HG03520 (cell line): ENCODE data around the gene SPG21.
A peak's percentile ranks its signal among the peaks of the same experiment; 100 is the strongest.
"Not testable (repeated sequence)": the region's sequence is repeated elsewhere in the genome, so short reads cannot be mapped to it uniquely, and the experiment has no call there.

Experiments
- ATAC-seq: cut with Tn5 transposase; IDR thresholded peaks from one replicate; pipeline ENCODE4 v1.9.1; 2021; ENCODE audit warnings: mild to moderate bottlenecking, moderate library complexity; ENCODE audit not compliant: unreplicated experiment

The SPG21 gene

DNA sequence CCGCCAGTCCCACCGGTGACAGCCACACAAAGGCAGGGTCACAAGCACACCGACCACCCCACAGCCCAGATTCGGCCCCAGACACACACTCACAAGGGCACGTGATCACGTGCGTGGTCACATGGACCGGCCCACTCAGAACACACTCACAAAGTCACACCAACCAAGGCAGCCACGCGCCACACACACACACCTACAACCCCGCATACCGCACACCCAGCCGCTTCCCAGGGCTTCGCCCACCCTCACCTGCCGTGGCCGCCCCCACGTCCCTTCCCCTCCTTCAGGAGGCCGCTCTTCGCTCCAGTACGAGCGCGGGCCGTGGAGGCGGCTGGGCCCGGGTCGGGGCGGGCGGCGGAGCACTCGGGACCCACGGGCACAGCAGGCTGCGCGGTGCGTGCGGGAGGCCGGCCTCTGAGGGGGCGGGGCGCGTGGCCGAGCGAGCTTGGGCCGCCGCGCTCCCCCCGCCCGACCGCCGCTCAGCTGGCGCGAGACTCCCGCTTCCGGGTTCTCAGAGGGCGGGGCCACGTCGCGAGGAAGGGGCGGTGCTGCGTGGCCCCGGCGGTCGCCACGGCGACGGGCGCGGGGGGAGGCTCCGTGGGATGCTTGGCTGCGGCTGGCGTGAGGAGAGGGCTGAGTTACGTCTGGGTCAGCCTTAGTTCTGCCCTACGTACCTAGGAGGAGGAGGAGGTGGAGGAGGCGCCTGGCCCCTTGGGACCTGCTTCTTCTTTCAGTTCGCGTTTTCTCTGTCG is at the start of gene SPG21:
Gene SPG21, minus strand, starts transcription at position 499 of the 752 bp plus-strand sequence. CDS start 6,345 bp downstream, outside the sequence.
- ATAC-seq: peak; percentile 93

DNA sequence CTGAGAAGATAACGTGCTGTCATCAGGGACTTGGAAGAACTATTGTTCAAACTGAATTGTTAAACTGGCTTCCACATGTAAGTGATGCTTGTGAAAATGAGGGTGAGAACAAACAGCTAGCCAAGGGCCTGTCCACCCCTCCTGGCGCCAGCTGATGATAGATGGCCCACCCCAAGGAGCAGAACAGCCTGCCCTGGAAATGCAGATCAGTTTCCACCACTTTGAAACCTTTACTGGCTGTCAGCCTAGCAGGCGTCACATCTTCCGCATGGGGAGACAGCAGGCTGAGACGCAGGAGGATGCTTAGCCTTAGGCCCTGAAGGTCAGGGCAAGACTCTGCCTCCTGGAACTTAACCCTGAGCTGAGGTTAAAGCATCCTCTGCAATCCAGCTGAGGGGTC is 49.1 kb upstream of the SPG21 start:
- no peak for ATAC-seq

- no peak for ATAC-seq
Observed at GRCh38 chr15:65038428-65038827, 48.7 kb upstream of the SPG21 start.

GRCh38 chr15:65037309-65037708 is 47.6 kb upstream of the SPG21 start:
- ATAC-seq: no peak

DNA sequence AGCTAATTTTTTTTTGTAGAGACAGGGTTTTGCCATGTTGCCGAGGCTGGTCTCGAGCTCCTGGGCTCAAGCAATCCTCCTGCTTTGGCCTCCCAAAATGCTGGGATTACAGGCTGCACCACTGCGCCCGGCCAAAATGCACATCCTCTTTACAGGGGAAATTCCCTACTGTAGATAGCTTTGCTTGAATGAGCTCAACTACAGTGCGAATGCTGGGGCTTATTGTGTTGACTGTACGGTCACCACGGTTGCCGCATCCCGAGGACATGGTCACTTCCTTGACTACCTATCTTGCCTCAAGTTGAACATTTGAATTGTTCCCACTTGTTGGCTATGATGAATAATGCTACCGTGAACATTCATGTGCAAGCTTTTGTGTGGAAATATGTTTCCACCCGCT is 45.0 kb upstream of the SPG21 start:
- no peak for ATAC-seq

- no peak for ATAC-seq
Observed at GRCh38 chr15:65033659-65034269, 44.0 kb upstream of the SPG21 start.

GRCh38 chr15:65032801-65033537 is 43.3 kb upstream of the SPG21 start:
- ATAC-seq: no peak

GRCh38 chr15:65029736-65030208 is 40.1 kb upstream of the SPG21 start:
- ATAC-seq: no peak

DNA sequence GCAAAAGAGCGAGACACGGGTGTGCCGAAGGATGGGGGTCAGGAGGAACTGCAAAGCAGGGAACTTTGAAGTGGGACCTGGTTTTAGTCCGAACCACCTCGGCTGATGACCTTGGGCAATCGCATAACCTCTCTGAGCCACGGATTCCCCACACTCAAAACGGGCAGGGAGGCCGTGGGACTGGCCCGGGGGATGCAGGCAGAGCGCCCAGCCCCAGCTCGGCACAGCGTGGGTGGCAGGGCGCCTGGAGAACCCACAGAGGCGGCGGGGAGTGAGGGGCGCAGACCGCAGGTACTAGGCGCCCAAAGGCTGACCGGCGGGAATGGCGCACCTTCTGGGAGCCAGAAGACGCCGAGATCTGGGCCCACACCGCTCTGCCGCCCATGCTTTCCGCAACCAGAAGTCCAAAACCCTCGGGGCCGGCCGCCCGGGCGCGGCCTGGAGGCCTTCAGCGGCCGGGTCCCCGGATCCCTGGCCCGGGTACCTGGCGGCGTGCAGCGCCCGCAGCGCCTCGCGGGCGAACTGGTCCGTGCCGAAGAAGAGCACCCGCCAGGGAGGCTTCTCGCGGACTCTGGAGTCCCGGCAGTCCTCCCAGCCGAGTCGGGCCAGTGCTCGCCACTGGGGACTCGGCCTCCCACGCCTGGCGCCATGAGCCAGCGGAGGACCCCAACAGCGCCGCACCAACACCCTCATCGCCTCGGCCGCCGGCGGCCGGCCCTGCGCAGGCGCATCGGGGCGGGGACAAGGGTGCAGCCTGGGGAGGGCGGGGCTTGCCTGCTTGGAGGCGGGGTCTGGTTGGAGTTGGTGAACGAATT is 39.4 kb upstream of the SPG21 start, which contains the start of gene MTFMT:
Gene MTFMT, minus strand, starts transcription at position 719 of the 815 bp plus-strand sequence. Its CDS starts 26 bp downstream, at position 693.
- ATAC-seq: peak; percentile 79

DNA sequence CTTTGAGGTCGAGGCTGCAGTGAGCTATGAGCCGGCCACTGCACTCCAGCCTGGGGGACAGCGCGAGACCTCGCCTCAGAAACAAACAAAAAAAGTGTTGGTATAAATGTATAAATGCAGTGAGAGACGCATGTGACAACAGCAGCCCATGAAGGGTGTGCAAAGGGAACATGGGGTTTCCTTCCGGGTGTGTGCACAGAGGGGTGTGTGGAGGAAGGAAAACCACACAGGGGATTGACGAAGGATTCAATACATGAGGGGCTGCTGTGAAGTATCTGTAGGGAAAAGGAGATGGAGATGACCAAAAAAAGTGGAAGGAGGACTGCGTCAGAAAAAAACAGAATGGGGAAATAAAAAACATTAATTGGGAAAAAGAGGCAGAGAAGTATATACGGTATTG is 38.6 kb upstream of the SPG21 start:
- ATAC-seq: no peak

- ATAC-seq: no peak
Observed at GRCh38 chr15:65027593-65027992, 37.9 kb upstream of the SPG21 start.

DNA sequence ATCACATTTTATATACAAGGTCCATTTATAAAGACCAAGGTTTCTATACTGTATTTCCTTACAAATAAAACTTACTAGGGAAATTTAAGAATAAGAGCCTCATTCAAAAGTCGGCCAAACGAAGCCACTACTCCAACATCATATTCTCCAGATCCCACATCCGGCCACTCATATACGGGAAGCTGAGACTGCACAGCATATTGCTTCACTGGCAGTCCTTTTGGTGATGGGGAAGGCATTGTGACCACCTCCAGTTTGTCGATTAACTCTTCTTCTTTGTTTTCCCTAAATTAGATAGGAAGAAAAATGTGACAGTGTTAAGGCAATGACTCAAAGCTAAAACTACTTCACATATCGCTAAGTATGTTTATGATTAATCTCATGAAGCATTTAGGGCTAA is 37.0 kb upstream of the SPG21 start:
- ATAC-seq: no peak

- ATAC-seq: no peak
Observed at GRCh38 chr15:65021488-65021887, 31.8 kb upstream of the SPG21 start.

- no peak for ATAC-seq
Observed at GRCh38 chr15:65020419-65020818, 30.7 kb upstream of the SPG21 start.

DNA sequence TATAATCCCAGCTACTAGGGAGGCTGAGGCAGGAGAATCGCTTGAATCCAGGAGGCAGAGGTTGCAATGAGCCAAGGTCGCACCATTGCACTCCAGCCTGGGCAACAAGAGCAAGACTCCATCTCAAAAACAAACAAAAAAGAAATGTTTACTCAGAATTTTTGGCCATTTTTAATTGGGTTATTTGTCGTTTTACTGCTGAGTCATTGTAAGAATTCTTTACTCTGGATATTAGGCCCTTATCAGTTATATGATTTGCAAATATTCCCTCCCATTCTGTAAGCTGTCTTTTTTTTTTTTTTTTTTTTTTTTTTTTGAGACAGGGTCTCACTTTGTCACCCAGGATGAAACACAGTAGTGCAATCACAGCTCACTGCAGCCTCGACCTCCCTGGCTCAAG is 21.5 kb upstream of the SPG21 start:
- not testable (repeated sequence) for ATAC-seq

DNA sequence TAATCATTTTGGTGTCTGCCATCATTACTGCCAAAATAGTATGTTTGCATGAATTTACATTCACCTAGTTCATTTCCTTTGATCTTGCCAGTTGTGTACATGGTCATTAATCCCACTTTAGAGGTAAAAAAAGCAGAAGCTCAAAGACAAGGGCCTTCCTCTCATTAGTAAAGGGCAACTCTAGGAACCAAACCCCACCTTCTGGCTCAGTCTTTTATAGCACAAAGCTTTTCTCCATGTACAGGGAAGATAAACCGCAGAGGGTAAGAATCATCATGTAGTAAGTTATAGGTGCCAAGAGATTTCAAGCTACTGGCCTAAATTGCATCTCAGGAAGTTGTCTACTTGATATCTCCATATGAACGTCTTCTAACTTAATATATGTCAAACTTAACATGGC is 19.3 kb upstream of the SPG21 start:
- ATAC-seq: no peak

DNA sequence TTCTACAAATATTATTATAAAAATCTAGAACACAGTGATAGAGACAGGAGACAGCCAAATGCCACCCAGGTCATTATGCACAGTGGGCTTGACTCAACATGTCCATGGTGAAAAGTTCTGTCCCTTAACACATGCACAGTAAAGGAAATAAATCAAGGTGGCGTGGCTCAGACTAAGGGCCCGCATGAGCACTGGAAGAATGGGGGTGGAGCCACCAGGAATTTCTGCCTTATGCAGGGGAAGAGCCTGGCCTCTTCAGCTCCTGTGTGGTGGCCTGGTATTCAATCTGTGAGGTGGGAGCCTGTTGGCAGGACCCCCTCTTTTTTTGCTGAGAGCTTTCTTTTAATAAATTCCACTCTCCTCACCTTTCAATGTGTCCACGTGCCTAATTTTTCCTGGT is 17.2 kb upstream of the SPG21 start:
- no peak for ATAC-seq

GRCh38 chr15:65004993-65005392 is 15.3 kb upstream of the SPG21 start:
- ATAC-seq: no peak

DNA sequence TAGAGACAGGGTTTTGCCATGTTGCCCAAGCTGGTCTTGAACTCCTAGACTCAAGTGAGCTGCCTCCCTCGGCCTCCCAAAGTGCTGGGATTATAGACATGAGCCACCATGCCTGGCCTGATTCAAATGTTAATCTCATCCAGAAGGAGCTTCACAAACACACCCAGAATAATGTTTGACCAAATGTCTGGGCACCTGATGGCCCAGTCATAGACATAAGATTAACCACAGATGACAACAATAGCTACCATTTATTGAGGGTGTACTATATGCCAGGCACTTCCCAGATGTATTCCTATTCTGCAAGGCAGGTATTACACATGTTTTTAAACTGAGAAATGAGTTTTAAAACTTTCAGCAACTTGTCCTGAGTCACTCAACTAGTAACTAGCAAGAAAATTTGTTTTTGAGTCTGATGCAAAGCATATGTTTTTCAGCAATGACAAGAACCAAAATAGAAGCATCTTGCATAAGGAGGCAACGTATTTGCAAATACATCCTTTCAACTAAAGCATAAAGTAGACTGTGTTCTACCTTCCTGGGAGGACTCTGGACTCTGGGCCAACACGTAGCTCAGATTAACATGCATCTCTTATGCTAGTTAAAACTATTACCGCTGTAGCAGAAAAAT is 8.1 kb upstream of the SPG21 start:
- ATAC-seq: no peak

GRCh38 chr15:64997066-64997465 is 7.4 kb upstream of the SPG21 start:
- no peak for ATAC-seq
